Vagina (tissue), 2 donors: ENCODE data around the gene TRPM4.

Experiments used
- POLR2A ChIP-seq, 2 donors: fragments of 450-650 bp; IDR thresholded peaks; one replicate each; pipeline ENCODE4 v1.6.1; 2017; ENCODE audit warnings: antibody characterized with exemption in 2 of 2, mild to moderate bottlenecking in 2 of 2, moderate library complexity in 2 of 2
- TF ChIP-seq, protein P1 (sequence below), 3 experiments: fragments of 450-650 bp in 2 of 3; fragments of 200-600 bp in 1 of 3; sonication (generic) in 1 of 3; IDR thresholded peaks; one replicate each; pipeline ENCODE4 v1.5.1; 2017 to 2019; ENCODE audit warnings: antibody characterized with exemption in 3 of 3, mild to moderate bottlenecking in 2 of 3, moderate library complexity in 2 of 3

DNA sequence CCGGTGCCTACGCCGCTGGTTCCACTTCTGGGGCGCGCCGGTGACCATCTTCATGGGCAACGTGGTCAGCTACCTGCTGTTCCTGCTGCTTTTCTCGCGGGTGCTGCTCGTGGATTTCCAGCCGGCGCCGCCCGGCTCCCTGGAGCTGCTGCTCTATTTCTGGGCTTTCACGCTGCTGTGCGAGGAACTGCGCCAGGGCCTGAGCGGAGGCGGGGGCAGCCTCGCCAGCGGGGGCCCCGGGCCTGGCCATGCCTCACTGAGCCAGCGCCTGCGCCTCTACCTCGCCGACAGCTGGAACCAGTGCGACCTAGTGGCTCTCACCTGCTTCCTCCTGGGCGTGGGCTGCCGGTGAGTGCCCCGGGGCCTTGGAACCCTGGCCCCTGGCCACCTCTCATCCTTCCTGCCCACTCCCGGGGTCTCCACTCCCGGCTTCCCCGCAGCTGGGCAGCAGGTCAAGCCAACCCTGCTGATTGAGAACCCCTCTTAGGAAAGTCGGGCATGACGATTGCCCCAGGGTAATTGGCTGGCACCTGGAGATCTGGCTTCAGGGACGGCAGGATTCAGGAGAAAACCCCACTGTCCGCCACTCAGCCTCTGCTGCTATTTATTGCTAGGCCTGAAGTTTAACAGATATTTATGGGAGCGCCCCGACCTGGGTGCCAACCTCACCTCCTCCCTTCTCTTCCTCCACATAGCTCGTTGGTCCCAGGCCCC, 39.1 kb downstream of the TRPM4 start:
- no peak for TF ChIP-seq POLR2A (IDR thresholded peaks at IDR 0.05)
- TF ChIP-seq, protein P1, sequence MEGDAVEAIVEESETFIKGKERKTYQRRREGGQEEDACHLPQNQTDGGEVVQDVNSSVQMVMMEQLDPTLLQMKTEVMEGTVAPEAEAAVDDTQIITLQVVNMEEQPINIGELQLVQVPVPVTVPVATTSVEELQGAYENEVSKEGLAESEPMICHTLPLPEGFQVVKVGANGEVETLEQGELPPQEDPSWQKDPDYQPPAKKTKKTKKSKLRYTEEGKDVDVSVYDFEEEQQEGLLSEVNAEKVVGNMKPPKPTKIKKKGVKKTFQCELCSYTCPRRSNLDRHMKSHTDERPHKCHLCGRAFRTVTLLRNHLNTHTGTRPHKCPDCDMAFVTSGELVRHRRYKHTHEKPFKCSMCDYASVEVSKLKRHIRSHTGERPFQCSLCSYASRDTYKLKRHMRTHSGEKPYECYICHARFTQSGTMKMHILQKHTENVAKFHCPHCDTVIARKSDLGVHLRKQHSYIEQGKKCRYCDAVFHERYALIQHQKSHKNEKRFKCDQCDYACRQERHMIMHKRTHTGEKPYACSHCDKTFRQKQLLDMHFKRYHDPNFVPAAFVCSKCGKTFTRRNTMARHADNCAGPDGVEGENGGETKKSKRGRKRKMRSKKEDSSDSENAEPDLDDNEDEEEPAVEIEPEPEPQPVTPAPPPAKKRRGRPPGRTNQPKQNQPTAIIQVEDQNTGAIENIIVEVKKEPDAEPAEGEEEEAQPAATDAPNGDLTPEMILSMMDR (IDR thresholded peaks at IDR 0.05): no peak
